ENCODE data around the gene GPR148.

The GPR148 gene

GRCh38 chr2:130736487-130736886 lies 7.6 kb downstream of the GPR148 start:
- ATAC-seq = no peak
- H3K9me3 Mint-ChIP-seq = peaks cover 10% of the 10 kb centered on the region
- H3K4me3 Mint-ChIP-seq = no peak overlapping the region
- no peak overlapping the region for H3K27ac Mint-ChIP-seq
- no peak for DNase-seq (ENCODE audit: low spot score in 2 of 2)
- no peaks in the 10 kb centered on the region for H3K36me3 Mint-ChIP-seq
- H3K4me1 Mint-ChIP-seq = no peaks in the 10 kb centered on the region

- H3K27ac Mint-ChIP-seq = no peak overlapping the region
- no peaks in the 10 kb centered on the region for H3K4me1 Mint-ChIP-seq
- H3K36me3 Mint-ChIP-seq = no peaks in the 10 kb centered on the region
- no peak overlapping the region for H3K4me3 Mint-ChIP-seq
- peaks cover 10% of the 10 kb centered on the region for H3K9me3 Mint-ChIP-seq
- ATAC-seq = no peak
- no peak for DNase-seq (ENCODE audit: low spot score in 2 of 2)
Measured at GRCh38 chr2:130737592-130737991, 8.7 kb downstream of the GPR148 start.

- DNase-seq (ENCODE audit: low spot score in 2 of 2) (no peak), ATAC-seq (no peak)
- Mint-ChIP-seq H3K9me3 (no peaks in the 10 kb centered on the region), H3K27ac (no peak overlapping the region), H3K4me1 (no peaks in the 10 kb centered on the region), H3K36me3 (no peaks in the 10 kb centered on the region), H3K4me3 (no peak overlapping the region)
Measured at GRCh38 chr2:130740671-130741070, 11.8 kb downstream of the GPR148 start.

- ATAC-seq = no peak
- H3K4me1 Mint-ChIP-seq = no peaks in the 10 kb centered on the region
- no peak overlapping the region for H3K4me3 Mint-ChIP-seq
- no peaks in the 10 kb centered on the region for H3K36me3 Mint-ChIP-seq
- no peaks in the 10 kb centered on the region for H3K9me3 Mint-ChIP-seq
- H3K27ac Mint-ChIP-seq = no peak overlapping the region
- DNase-seq (ENCODE audit: low spot score in 2 of 2) = no peak
Measured at GRCh38 chr2:130743278-130743677, 14.4 kb downstream of the GPR148 start.

- Mint-ChIP-seq H3K9me3 (no peaks in the 10 kb centered on the region), H3K27ac (no peak overlapping the region), H3K4me3 (no peak overlapping the region), H3K36me3 (no peaks in the 10 kb centered on the region), H3K4me1 (no peaks in the 10 kb centered on the region)
- no peak for DNase-seq (ENCODE audit: low spot score in 2 of 2)
- ATAC-seq = no peak
Measured at GRCh38 chr2:130744287-130745117, 15.6 kb downstream of the GPR148 start.

GRCh38 chr2:130749078-130749477 lies 20.2 kb downstream of the GPR148 start:
- Mint-ChIP-seq H3K9me3 (no peaks in the 10 kb centered on the region), H3K4me1 (no peaks in the 10 kb centered on the region), H3K36me3 (no peaks in the 10 kb centered on the region), H3K4me3 (no peak overlapping the region), H3K27ac (no peak overlapping the region)
- DNase-seq (ENCODE audit: low spot score in 2 of 2) = no peak
- no peak for ATAC-seq

GRCh38 chr2:130749641-130750040 lies 20.8 kb downstream of the GPR148 start:
- H3K27ac Mint-ChIP-seq = no peak overlapping the region

GRCh38 chr2:130754811-130755210 lies 25.9 kb downstream of the GPR148 start:
- H3K36me3 Mint-ChIP-seq = no peaks in the 10 kb centered on the region
- H3K27ac Mint-ChIP-seq = no peak overlapping the region
- H3K9me3 Mint-ChIP-seq = no peaks in the 10 kb centered on the region

More at GRCh38 chr2:130749641-130750040, 20.8 kb downstream of the GPR148 start:
- Mint-ChIP-seq H3K4me1 (no peaks in the 10 kb centered on the region), H3K36me3 (no peaks in the 10 kb centered on the region), H3K9me3 (no peaks in the 10 kb centered on the region), H3K4me3 (no peak overlapping the region)
- DNase-seq (ENCODE audit: low spot score in 2 of 2) (no peak), ATAC-seq (no peak)

GRCh38 chr2:130755256-130756052 lies 26.6 kb downstream of the GPR148 start, which contains the start of gene AMER3:
Gene AMER3, plus strand, starts transcription at chr2:130755540. Its CDS starts 6,533 bp downstream, at chr2:130762073.
- ATAC-seq (peak; percentile 13), DNase-seq (ENCODE audit: low spot score in 2 of 2) (no peak)

More at GRCh38 chr2:130754811-130755210, 25.9 kb downstream of the GPR148 start:
- Mint-ChIP-seq H3K4me3 (no peak overlapping the region), H3K4me1 (peaks cover 6% of the 10 kb centered on the region)
- DNase-seq (ENCODE audit: low spot score in 2 of 2) (no peak), ATAC-seq (no peak)

GRCh38 chr2:130756053-130756873 lies 27.4 kb downstream of the GPR148 start:
- no peaks in the 10 kb centered on the region for H3K36me3 Mint-ChIP-seq
- no peak overlapping the region for H3K27ac Mint-ChIP-seq
- peaks cover 6% of the 10 kb centered on the region for H3K4me1 Mint-ChIP-seq
- H3K9me3 Mint-ChIP-seq = no peaks in the 10 kb centered on the region
- DNase-seq (ENCODE audit: low spot score in 2 of 2) = no peak
- H3K4me3 Mint-ChIP-seq = peak overlapping the region; percentile 34
- ATAC-seq = peak; percentile 72

More at GRCh38 chr2:130755256-130756052, 26.6 kb downstream of the GPR148 start, which contains the start of gene AMER3:
- peaks cover 6% of the 10 kb centered on the region for H3K4me1 Mint-ChIP-seq
- H3K9me3 Mint-ChIP-seq = no peaks in the 10 kb centered on the region
- H3K4me3 Mint-ChIP-seq = peak within 1 kb of the TSS; percentile 34
- no peaks in the 10 kb centered on the region for H3K36me3 Mint-ChIP-seq
- no peak within 1 kb of the TSS for H3K27ac Mint-ChIP-seq

GRCh38 chr2:130756874-130757668 lies 28.2 kb downstream of the GPR148 start:
- Mint-ChIP-seq H3K36me3 (no peaks in the 10 kb centered on the region), H3K4me1 (peaks cover 6% of the 10 kb centered on the region), H3K4me3 (peak overlapping the region; percentile 32), H3K27ac (no peak overlapping the region), H3K9me3 (no peaks in the 10 kb centered on the region)
- ATAC-seq = no peak
- no peak for DNase-seq (ENCODE audit: low spot score in 2 of 2)

GRCh38 chr2:130759906-130760753 lies 31.3 kb downstream of the GPR148 start:
- no peaks in the 10 kb centered on the region for H3K9me3 Mint-ChIP-seq
- DNase-seq (ENCODE audit: low spot score in 2 of 2) = no peak
- peak; percentile 3 for ATAC-seq
- H3K4me1 Mint-ChIP-seq = peaks cover 6% of the 10 kb centered on the region
- H3K36me3 Mint-ChIP-seq = no peaks in the 10 kb centered on the region
- no peak overlapping the region for H3K27ac Mint-ChIP-seq
- H3K4me3 Mint-ChIP-seq = no peak overlapping the region

- Mint-ChIP-seq H3K4me3 (no peak overlapping the region), H3K27ac (no peak overlapping the region), H3K4me1 (no peaks in the 10 kb centered on the region), H3K9me3 (no peaks in the 10 kb centered on the region), H3K36me3 (no peaks in the 10 kb centered on the region)
- no peak for ATAC-seq
- no peak for DNase-seq (ENCODE audit: low spot score in 2 of 2)
Measured at GRCh38 chr2:130760754-130761751, 32.2 kb downstream of the GPR148 start.

Measured in stimulated activated effector memory CD8-positive, alpha-beta T cell treated with anti-CD3 and anti-CD28 coated beads, Interleukin-12 subunit alpha, Interleukin-12 subunit beta, amount 100 ng/mL, for 72 hours (primary cell).